ENCODE data around the gene SOX5. TPM values are rescaled to one million over a fixed set of nuclear protein-coding genes. Genes with fewer than 3 reads are reported as not detected.

The SOX5 gene
- total RNA-seq, 1 donor from 2014 or later, result 11.1 TPM

DNA sequence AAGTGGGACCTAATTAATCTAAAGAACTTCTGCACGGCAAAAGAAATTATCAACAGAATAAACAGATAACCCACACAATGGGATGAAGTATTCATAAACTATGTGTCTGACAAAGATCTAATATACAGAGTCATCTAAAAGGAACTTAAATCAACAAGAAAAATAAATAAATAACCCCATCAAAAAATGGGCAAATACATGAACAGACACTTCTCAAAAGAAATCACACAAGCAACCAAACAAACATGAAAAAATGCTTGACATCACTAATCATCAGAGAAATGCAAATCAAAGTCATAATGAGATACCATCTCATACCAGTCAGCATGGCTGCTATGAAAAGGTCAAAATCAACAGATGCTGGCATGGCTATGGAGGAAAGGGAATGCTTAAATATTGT, 466.9 kb downstream of the SOX5 start:
- peaks cover 42% of the 10 kb centered on the region for H3K9me3 Mint-ChIP-seq (ENCODE audit: low read depth)
- no peak overlapping the region for H3K4me3 Mint-ChIP-seq (ENCODE audit: unreplicated experiment)
- DNase-seq (ENCODE audit: low spot score), result no peak
- H3K4me1 Mint-ChIP-seq (ENCODE audit: low read depth), result no peaks in the 10 kb centered on the region
- no peaks in the 10 kb centered on the region for H3K27me3 Mint-ChIP-seq (ENCODE audit: low read depth)
- TF ChIP-seq, protein P1, sequence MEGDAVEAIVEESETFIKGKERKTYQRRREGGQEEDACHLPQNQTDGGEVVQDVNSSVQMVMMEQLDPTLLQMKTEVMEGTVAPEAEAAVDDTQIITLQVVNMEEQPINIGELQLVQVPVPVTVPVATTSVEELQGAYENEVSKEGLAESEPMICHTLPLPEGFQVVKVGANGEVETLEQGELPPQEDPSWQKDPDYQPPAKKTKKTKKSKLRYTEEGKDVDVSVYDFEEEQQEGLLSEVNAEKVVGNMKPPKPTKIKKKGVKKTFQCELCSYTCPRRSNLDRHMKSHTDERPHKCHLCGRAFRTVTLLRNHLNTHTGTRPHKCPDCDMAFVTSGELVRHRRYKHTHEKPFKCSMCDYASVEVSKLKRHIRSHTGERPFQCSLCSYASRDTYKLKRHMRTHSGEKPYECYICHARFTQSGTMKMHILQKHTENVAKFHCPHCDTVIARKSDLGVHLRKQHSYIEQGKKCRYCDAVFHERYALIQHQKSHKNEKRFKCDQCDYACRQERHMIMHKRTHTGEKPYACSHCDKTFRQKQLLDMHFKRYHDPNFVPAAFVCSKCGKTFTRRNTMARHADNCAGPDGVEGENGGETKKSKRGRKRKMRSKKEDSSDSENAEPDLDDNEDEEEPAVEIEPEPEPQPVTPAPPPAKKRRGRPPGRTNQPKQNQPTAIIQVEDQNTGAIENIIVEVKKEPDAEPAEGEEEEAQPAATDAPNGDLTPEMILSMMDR (IDR thresholded peaks at IDR 0.05), result no peak
- H3K27ac Mint-ChIP-seq (ENCODE audit: unreplicated experiment), result no peak overlapping the region
- H3K36me3 Mint-ChIP-seq (ENCODE audit: low read depth), result peaks cover 3% of the 10 kb centered on the region

Data from chondrocyte (in vitro differentiated cells).